GM23338 (cell line): ENCODE measurements around the gene TFDP1. TPM values are rescaled to one million over a fixed set of nuclear protein-coding genes. Genes with fewer than 3 reads are reported as not detected.

Experiments
- ATAC-seq: fragments of 200-7000 bp; cut with Tn5 transposase; 3 replicates; pipeline ENCODE4 v1.9.1; 2020
- DNase-seq: peaks from one replicate; pipeline ENCODE4 v3.0.0-alpha.2; 2015; ENCODE audit warnings: low spot score
- H2AFZ ChIP-seq: fragments of 200-600 bp; sonication (generic); 2 replicates; pipeline ENCODE4 v1.8.0; 2016; ENCODE audit warnings: antibody characterized with exemption, mild to moderate bottlenecking, moderate library complexity
- H3F3A ChIP-seq: fragments of 200-600 bp; sonication (generic); replicated peaks from 2 replicates; pipeline ENCODE4 v1.8.0; 2017; ENCODE audit warnings: antibody characterized with exemption, mixed run types, low read depth
- H3K27ac ChIP-seq: fragments of 200-600 bp; sonication (generic); 2 replicates; pipeline ENCODE4 v1.6.1; 2016; ENCODE audit warnings: low read depth
- H3K27me3 ChIP-seq: fragments of 200-600 bp; sonication (generic); 2 replicates; pipeline ENCODE4 v1.8.0; 2016; ENCODE audit warnings: mild to moderate bottlenecking, mixed run types, moderate library complexity; ENCODE audit not compliant: insufficient read depth
- H3K36me3 ChIP-seq: fragments of 200-600 bp; sonication (generic); 2 replicates; pipeline ENCODE4 v1.8.0; 2016; ENCODE audit warnings: mild to moderate bottlenecking; ENCODE audit not compliant: insufficient read depth
- H3K4me1 ChIP-seq: fragments of 200-600 bp; sonication (generic); 2 replicates; pipeline ENCODE4 v1.8.0; 2016; ENCODE audit warnings: mild to moderate bottlenecking, moderate library complexity; ENCODE audit not compliant: insufficient read depth
- H3K4me2 ChIP-seq: fragments of 200-600 bp; sonication (generic); 2 replicates; pipeline ENCODE4 v1.7.1; 2017; ENCODE audit warnings: mixed run types
- H3K4me3 ChIP-seq: fragments of 200-600 bp; sonication (generic); 2 replicates; pipeline ENCODE4 v1.6.1; 2016; ENCODE audit warnings: mixed run types
- H3K79me2 ChIP-seq: fragments of 200-600 bp; sonication (generic); replicated peaks from 2 replicates; pipeline ENCODE4 v1.8.0; 2017; ENCODE audit warnings: mild to moderate bottlenecking; ENCODE audit not compliant: insufficient read depth
- H3K9me2 ChIP-seq: fragments of 200-600 bp; sonication (generic); 2 replicates; pipeline ENCODE4 v1.8.0; 2017; ENCODE audit not compliant: insufficient read depth
- H4K20me1 ChIP-seq: fragments of 200-600 bp; sonication (generic); replicated peaks from 2 replicates; pipeline ENCODE4 v1.8.0; 2017; ENCODE audit warnings: mild to moderate bottlenecking; ENCODE audit not compliant: insufficient read depth
- H3K27ac Mint-ChIP-seq: 2 replicates; pipeline ENCODE4 v1.8.0; 2020; ENCODE audit warnings: inconsistent platforms, mild to moderate bottlenecking, moderate library complexity, mixed read lengths
- H3K27me3 Mint-ChIP-seq: 3 replicates; pipeline ENCODE4 v1.8.0; 2022; ENCODE audit warnings: low read depth, mild to moderate bottlenecking, moderate library complexity, mixed read lengths, inconsistent platforms; ENCODE audit not compliant: insufficient read depth, poor library complexity
- H3K36me3 Mint-ChIP-seq: 3 replicates; pipeline ENCODE4 v1.8.0; 2021; ENCODE audit warnings: low read depth, mild to moderate bottlenecking, inconsistent platforms, moderate library complexity, mixed read lengths
- H3K4me1 Mint-ChIP-seq: 3 replicates; pipeline ENCODE4 v1.8.0; 2020; ENCODE audit warnings: mild to moderate bottlenecking, inconsistent platforms, mixed read lengths
- H3K4me3 Mint-ChIP-seq: 3 replicates; pipeline ENCODE4 v1.8.0; 2021; ENCODE audit warnings: moderate library complexity, mild to moderate bottlenecking, inconsistent platforms, mixed read lengths
- H3K9me3 Mint-ChIP-seq: 3 replicates; pipeline ENCODE4 v1.8.0; 2020; ENCODE audit warnings: moderate library complexity, mild to moderate bottlenecking, inconsistent platforms, mixed read lengths
- CREB1 ChIP-seq: fragments of 250-450 bp; sonication (Bioruptor Pico); IDR thresholded peaks from 2 replicates; pipeline ENCODE4 v1.5.0; 2020; ENCODE audit warnings: low read depth, mild to moderate bottlenecking, moderate library complexity
- CTCF ChIP-seq, 2 experiments: fragments of 200-600 bp in 1 of 2; sonication (generic) in 1 of 2; conservative IDR thresholded peaks; 2 replicates each; pipeline versions ENCODE4 v1.5.1 to v1.6.1; 2016 to 2017; ENCODE audit warnings: antibody characterized with exemption in 2 of 2, low read depth in 2 of 2, mild to moderate bottlenecking in 2 of 2, moderate library complexity in 1 of 2
- EZH2 ChIP-seq: fragments of 200-600 bp; sonication (generic); IDR thresholded peaks from one replicate; pipeline ENCODE4 v1.8.0; 2017; ENCODE audit warnings: antibody characterized with exemption, mild to moderate bottlenecking, low read depth; ENCODE audit not compliant: unreplicated experiment
- NANOG ChIP-seq: IDR thresholded peaks from 2 replicates; pipeline ENCODE4 v1.6.1; 2016; ENCODE audit warnings: antibody characterized with exemption, borderline replicate concordance
- POLR2AphosphoS5 ChIP-seq: IDR thresholded peaks from 2 replicates; pipeline ENCODE4 v1.6.1; 2016; ENCODE audit warnings: antibody characterized with exemption, low read depth
- REST ChIP-seq: IDR thresholded peaks from one replicate; pipeline ENCODE4 v1.6.1; 2018; ENCODE audit warnings: antibody characterized with exemption; ENCODE audit not compliant: unreplicated experiment
- STAT1 ChIP-seq: IDR thresholded peaks from one replicate; pipeline ENCODE4 v1.6.1; 2016; ENCODE audit warnings: antibody characterized with exemption; ENCODE audit not compliant: unreplicated experiment
- ZNF114 ChIP-seq: fragments of 250-450 bp; sonication (Bioruptor Pico); IDR thresholded peaks from 2 replicates; pipeline ENCODE4 v1.5.0; 2020; ENCODE audit warnings: mild to moderate bottlenecking, moderate library complexity
- ZNF331 ChIP-seq: fragments of 250-450 bp; sonication (Bioruptor Pico); IDR thresholded peaks from 2 replicates; pipeline ENCODE4 v1.5.0; 2020; ENCODE audit warnings: low read depth, mild to moderate bottlenecking, moderate library complexity
- ZNF462 ChIP-seq: fragments of 250-450 bp; sonication (Bioruptor Pico); IDR thresholded peaks from 2 replicates; pipeline ENCODE4 v1.5.0; 2020; ENCODE audit warnings: mild to moderate bottlenecking, moderate library complexity
- polyA plus RNA-seq: library from polyadenylated mRNA; unstranded; fragments of >200 nt; fragmentation: Nextera tagmentation; extraction: Ambion mirVana; gene quantifications from 2 replicates; pipeline ENCODE4 v1.2.1, GENCODE V29; 2016
- total RNA-seq: library from RNA; depleted of rRNA; stranded (reverse); fragments of >200 nt; shearing (Covaris generic); gene quantifications from 2 replicates; pipeline ENCODE4 v1.2.3, GENCODE V29; 2014
- TF ChIP-seq, protein P1 (sequence below): IDR thresholded peaks from 2 replicates; pipeline ENCODE4 v1.6.1; 2016; ENCODE audit warnings: antibody characterized with exemption

Gene TFDP1
- total and polyA plus RNA-seq, 2 experiments from 2014 or later: 42.9 to 80.0 TPM

GRCh38 chr13:113595131-113595530 is 10.6 kb downstream of the TFDP1 start (continued):
- TF ChIP-seq REST: no peak
- no peak for TF ChIP-seq NANOG
- no peak for TF ChIP-seq CREB1 (CRISPR knock-in tag)
- no peak for TF ChIP-seq STAT1
- no peak for TF ChIP-seq ZNF331 (CRISPR knock-in tag)

- no peaks in the 10 kb centered on the region for H3K4me1 ChIP-seq
- TF ChIP-seq CTCF (conservative IDR thresholded peaks at IDR 0.05; ENCODE audit: low read depth in 2 of 2) (no peak), ZNF462 (CRISPR knock-in tag) (no peak), ZNF331 (CRISPR knock-in tag) (no peak), NANOG (no peak), POLR2AphosphoS5 (no peak), ZNF114 (CRISPR knock-in tag) (no peak), EZH2 (no peak), STAT1 (no peak)
- TF ChIP-seq, protein P1, sequence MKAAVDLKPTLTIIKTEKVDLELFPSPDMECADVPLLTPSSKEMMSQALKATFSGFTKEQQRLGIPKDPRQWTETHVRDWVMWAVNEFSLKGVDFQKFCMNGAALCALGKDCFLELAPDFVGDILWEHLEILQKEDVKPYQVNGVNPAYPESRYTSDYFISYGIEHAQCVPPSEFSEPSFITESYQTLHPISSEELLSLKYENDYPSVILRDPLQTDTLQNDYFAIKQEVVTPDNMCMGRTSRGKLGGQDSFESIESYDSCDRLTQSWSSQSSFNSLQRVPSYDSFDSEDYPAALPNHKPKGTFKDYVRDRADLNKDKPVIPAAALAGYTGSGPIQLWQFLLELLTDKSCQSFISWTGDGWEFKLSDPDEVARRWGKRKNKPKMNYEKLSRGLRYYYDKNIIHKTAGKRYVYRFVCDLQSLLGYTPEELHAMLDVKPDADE: no peak
Measured at GRCh38 chr13:113596321-113597200, 12.0 kb downstream of the TFDP1 start.

More at GRCh38 chr13:113596321-113597200, 12.0 kb downstream of the TFDP1 start:
- Mint-ChIP-seq H3K9me3 (peaks cover 3% of the 10 kb centered on the region; the same call in 1 of the 3 replicates), H3K4me3 (no peak overlapping the region), H3K27me3 (peaks cover 9% of the 10 kb centered on the region), H3K27ac (no peak overlapping the region), H3K4me1 (peaks cover under 1% of the 10 kb centered on the region; the same call in 2 of the 3 replicates), H3K36me3 (peaks cover 68% of the 10 kb centered on the region)
- Histone ChIP-seq H3K4me3 (no peak overlapping the region), H3K27ac (no peak overlapping the region), H3F3A (no peaks in the 10 kb centered on the region), H3K9me2 (no peaks in the 10 kb centered on the region), H4K20me1 (peaks cover 11% of the 10 kb centered on the region), H2AFZ (no peak overlapping the region), H3K79me2 (peaks cover 82% of the 10 kb centered on the region), H3K36me3 (no peaks in the 10 kb centered on the region), H3K4me2 (no peak overlapping the region), H3K27me3 (no peaks in the 10 kb centered on the region)
- ATAC-seq (no peak), DNase-seq (no peak)
